Activated CD4-positive, alpha-beta T cell treated with anti-CD3 and anti-CD28 coated beads, Interleukin-2, Interleukin-4, amounts not matched to agents 100 ng/mL and 50 ng/mL, durations not matched to agents 16 hours and 8 hours (primary cell): ENCODE measurements around the gene GPR27.
A peak's percentile ranks its signal among the peaks of the same experiment; 100 is the strongest.

Source experiments
- DNase-seq: peaks from one replicate; pipeline ENCODE4 v3.0.0-alpha.2; 2020; ENCODE audit warnings: low spot score

Gene GPR27, protein sequence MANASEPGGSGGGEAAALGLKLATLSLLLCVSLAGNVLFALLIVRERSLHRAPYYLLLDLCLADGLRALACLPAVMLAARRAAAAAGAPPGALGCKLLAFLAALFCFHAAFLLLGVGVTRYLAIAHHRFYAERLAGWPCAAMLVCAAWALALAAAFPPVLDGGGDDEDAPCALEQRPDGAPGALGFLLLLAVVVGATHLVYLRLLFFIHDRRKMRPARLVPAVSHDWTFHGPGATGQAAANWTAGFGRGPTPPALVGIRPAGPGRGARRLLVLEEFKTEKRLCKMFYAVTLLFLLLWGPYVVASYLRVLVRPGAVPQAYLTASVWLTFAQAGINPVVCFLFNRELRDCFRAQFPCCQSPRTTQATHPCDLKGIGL

DNA sequence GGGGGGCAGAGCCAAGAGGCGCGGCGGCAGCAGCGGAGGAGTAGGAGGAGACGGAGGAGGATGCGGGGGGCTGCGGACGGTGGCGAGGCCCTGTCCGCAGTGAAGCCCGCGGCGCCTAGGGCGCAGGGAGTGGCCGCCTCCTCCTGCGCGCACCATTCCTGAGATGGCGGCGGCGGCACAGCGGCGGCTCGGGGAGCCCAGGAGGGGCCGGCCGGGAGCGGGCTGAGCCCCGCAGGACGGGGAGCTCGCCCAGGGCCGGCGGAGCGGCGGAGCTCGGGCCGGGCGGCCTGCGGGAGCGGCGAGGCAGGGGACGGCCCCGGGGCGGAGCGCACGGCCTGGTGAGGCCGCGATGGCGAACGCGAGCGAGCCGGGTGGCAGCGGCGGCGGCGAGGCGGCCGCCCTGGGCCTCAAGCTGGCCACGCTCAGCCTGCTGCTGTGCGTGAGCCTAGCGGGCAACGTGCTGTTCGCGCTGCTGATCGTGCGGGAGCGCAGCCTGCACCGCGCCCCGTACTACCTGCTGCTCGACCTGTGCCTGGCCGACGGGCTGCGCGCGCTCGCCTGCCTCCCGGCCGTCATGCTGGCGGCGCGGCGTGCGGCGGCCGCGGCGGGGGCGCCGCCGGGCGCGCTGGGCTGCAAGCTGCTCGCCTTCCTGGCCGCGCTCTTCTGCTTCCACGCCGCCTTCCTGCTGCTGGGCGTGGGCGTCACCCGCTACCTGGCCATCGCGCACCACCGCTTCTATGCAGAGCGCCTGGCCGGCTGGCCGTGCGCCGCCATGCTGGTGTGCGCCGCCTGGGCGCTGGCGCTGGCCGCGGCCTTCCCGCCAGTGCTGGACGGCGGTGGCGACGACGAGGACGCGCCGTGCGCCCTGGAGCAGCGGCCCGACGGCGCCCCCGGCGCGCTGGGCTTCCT, at the start of gene GPR27:
Gene GPR27 (plus strand): TSS at position 155 of the 909 bp plus-strand sequence. CDS start 195 bp downstream, at position 350.
- DNase-seq, result no peak

DNA sequence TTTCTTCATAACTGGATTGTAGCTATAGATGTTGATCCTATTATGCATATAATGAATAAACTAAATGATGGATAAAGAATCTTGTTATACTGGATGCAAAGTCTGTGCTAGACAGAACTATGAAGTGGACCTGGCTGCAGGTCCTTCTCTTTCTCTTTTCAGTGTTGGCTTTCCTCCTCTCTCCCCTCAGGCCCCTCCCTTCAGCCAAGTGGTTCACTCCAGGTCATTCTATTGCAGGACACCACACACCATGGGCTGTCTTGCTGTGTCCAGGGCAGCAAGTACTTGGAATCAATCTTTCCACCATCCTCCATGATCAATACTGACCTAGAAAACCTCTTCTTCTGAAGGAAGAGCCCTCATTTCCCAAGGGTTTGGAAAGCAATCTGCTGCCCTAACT, 48.7 kb upstream of the GPR27 start:
- DNase-seq, result no peak

DNA sequence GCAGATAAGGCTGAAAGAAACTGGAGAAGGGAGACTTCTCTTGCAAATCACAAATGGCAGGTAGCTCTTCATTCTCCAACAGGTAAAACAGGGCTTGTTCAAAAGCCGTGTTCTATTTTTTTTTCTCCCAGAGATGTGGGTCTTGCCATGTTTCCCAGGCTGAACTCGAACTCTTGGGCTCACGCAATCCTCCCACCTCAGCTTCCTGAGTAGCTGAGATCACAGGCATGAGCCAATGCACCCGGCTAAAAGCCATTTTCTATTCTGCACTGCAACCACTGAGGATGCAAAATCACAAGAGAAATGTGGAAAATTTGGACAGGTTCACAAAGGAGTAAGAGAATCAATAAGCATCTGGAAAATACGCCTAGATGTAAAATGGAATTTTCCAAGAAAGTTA, 48.0 kb upstream of the GPR27 start:
- no peak for DNase-seq

DNA sequence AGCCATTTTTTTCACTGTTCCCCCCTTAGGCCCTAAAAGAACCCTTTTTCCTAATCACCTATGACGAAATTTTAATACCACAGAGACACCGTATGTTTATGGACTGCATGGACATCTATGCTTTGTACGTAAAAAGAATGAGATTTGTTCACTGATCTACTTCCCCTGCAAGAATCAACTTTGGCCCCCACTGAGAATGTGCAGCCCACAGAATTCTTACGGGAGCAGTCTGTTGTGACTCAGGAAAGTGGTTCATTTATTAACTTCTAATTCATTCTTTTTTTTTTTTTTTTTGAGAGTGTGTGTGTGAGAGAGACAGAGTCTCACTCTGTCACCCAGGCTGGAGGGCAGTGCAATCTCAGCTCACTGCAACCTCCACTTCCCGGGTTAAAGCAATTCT, 46.1 kb upstream of the GPR27 start:
- no peak for DNase-seq

DNA sequence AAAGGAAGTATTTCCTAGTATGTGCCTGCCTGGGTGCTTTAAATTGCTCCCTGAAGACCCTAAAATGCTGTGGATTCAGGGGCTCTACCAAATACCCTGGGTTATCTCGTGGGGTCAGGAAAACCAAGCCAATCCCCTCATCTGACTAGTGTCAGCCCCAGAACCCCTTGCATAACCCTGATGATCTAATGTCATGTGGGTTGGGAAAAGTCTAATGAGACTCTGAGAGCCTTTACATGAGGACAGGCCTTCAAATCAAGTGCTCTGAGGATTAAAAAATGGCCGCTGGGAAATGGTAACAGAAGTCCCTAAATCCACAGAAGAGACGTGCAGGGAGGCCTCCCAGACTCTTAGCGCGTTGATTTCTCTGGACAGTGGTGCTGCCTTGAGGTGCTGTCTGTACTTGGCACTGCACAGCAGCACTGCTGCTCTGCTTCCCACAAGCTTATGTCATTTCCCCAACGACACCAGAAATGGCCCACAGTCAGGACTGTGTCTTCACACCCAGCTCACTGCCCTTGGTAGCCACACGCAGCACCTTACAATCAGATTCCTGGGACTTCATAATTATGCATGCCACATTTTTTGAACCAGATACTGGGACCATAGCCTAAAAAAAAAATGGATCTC, 45.1 kb upstream of the GPR27 start:
- no peak for DNase-seq

DNA sequence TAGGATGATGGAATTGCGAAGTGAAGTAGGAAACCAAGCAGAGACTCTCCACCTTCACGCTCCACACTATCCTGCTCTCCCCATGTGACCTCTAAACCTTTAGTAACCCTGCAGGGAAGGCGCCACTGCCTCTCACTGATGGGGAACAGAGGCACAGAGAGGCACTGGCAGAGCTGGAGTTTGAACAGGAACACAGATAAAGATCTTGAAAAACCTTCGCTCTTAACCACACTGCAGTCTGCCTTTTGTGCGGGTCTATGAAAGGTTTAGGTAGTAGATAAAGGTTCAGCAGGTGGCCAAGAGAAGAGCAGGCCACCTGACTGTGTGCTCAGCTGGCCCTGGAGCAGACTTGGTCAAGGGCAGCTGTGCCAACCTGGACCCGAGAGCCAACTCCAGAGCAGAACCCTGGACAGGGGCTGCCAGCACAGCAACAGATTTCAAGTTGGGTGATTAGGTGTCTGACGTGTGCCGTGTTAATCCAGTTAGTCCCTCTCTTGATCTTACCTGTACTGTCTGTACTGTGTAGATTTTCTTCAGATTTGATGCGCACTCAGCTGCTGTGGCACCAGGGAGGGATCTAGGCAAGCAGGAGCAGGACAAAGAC, 43.6 kb upstream of the GPR27 start:
- no peak for DNase-seq

DNA sequence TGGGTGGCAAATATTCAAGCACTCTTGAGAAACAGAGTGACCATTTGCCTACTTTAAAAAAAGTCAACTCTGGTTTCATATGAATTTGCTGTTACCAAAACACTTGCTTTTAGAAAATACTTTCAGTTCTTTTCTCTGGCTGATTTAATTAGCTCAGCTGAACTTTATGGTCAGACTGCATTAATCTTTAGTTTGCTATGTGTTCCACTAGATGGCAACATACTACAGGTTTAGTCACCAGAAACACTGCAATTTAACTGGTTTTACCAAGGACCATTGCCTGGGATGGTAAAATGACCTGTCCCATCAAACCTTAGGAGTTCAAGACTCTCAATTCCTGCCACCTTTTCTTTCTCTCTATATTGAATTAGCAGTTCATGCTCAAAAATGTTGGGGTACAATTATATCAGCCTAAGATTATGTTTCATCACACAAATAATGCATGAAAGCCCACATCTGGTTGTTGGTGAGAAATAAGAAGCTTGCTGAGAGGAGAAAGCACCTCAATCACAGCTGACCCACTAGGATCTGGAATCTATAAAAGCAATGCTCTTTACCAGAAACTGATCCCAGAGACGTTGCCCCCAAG, 42.7 kb upstream of the GPR27 start:
- peak; percentile 67 for DNase-seq

DNA sequence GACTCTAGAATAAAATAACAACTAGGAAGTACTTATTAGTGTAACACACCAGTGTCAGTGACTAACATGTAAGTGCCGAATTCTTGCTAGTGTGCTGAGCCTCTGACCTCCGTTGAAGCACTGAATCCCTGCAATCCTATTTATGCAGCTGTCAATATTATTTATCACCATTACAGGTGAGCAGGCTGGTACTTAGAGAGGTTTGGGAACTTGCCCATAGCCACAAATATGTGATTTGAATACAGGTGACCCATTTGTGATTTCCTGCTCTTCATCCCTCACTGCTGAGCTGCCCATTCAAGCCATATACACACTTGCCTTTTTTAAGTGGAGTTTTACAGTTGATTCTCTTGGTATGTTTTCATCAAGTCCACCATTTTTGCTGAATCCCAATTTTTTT, 40.6 kb upstream of the GPR27 start:
- DNase-seq, result no peak

DNA sequence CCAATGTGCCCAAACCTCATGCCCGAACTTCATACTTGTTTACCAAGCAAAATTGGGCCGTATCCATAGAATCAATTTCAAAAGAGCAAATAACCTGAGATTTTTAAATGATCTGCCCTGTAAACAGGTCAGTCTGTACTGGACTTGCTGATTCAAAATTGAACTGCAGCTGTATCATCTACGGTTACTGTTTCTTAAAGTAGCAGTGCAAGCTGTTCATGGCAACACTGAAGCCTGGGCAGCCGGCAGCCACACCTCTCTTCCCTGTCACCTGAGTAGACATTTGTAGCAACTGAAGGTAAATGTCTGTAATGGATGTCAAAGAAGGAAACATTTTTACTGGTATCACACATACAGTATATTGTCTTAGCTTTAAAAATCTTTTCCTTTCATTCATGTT, 39.1 kb upstream of the GPR27 start:
- no peak for DNase-seq

DNA sequence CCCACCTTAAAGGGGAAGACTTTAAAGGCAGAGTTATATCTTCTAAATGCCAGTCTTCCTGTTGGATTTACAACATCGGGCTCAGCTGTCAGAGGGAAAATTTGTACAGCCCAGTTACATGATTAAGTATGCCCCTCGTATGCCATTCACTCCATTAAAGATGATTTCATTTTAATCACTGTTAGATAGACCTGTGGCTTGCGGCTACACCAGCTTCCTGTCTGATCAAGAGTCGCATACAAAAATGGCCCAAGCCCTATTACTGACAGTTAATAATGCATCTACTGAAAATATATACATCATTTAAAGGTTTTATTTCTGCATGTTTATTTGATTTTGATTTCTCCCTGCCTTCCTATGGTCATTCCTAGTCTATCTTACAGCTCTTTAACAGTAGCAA, 35.6 kb upstream of the GPR27 start:
- DNase-seq, result no peak

DNA sequence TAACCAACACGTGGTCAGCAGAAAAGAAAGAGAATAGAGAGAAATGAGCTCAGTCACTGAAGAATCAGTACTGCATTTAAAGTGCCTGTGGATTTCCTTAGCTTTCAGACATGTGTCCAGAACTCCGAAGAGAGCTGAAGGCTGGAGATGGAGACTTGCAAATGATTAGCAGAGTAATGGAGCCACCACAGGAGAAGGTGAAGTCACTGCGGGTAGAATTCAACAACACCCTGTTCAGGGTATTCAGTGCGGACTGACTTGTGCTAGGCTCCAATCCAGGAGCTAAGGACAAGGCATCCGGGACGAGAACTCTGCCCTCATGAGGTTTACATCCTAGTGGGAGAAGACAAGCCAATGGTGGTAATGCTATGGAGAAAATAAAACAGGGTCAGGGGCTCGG, 32.7 kb upstream of the GPR27 start:
- DNase-seq, result no peak

DNA sequence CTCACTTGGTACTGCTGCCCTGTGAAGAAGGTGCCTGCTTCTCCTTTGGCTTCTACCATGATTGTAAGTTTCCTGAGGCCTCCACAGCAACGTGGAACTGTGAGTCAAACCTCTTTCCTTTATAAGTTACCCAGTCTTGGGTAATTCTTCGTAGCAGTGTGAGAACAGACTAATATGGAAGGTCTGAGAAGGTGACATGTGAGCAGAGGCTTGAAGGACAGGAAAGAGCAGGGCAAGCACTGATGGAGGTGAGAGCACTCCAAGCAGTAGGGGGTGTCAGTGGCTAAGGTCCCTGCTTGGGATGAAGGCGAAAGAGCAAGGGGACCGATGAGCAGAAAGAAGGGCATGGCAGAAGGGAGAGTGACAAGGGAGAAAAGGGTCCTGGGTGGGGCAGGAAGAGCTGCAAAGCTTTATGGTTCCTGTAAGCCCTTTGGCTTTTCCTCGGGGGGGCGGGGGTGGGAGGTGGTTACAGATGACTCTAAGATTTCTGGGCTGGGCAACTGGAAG, 32.0 kb upstream of the GPR27 start:
- DNase-seq, result no peak

DNA sequence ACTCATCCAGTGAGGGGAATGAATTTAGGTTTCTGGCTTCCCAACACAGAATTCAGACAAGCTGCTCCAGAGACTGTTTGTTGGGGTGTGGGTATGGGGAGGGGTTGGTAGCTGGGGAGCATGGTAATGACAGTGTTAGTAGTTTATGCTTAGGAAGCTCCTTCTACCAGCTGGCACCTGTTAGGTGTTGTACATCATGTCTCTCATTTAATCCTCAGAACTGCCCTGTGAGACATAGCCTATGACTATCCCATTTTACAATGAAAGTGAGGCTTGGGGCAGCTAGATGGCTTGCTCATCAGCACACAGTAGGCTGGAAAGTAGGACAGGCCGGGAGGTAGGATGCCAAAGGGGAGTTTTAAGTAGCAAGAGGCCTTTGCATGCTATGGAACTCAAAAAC, 31.0 kb upstream of the GPR27 start:
- no peak for DNase-seq

DNA sequence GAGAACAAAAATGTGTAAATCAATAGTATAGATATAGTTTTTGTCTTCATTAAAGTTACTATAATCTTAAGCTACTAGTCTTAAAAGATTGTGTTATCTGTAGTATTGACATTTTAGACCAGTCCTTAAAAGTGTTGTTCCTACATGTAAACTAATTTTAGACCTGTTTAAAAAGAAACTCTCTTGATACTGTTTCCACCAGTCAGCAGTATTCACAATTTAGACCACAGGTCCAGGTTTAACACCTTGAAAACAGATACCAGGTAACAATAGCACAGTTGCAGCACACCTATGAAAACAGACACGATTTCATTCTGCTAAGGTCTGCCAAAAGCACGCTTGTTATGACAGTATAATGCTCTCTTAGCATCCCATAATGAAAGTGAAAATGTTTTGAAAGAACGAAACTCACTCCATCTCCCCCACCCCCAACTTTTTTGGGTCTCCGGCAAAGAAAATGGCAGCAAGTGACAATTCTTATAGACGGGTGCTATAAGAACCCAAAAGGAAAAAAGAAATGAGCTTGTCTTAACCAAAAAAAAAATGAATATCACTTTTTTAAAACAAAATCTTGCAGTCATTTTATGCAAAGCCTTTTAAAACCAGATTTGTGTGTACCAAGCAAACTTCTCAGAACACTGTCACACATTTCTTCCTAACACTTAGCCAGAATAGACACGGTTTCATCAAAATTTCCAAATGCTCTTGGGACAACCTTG, 30.0 kb upstream of the GPR27 start:
- DNase-seq, result peak; percentile 79

DNA sequence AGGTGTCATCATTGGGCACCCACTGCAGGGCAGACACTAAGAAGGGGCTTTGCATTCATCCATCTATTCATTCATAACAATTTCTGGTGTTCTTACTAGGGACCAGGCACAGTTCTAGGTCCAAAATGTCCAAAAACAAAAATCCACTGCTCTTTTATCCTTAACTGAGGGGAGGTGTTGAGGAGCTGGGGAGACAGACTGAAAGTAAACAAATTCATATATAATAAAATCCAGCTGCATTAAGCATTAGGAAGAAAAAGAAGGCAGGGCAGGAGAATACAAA, 29.5 kb upstream of the GPR27 start:
- no peak for DNase-seq

DNA sequence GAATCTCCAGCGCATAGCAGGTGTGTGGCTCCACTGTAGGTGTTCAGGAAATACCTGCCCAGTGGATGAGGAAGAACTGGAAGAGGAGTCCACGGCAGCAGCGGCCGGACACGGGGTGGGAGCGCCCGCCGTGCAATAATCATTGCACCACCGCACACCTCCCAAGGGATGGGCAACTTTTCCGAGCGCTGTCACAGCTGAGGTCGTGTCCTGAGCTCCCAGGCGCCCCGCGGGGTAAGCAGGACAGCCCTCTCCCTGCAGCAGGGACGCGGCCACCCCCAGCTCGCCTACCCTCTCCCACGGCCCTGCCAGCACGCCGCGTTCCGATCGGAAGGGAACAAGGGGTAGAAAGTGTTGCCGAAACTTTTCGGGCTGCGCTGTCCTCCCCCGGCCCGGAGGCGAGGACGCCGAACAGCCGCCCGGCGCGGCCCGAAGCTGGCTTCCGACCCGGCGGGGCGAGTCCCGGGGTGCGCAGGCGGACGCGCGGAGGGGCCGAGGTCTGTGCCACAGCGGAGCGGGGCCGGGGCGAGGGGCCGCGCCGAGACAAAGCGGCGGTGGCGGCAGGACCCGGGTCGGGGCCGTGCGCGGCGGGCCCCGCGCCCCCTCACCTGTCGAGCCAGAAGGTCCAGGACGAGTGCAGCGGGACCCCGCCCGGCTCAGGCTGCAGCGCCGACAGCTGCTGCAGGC, 28.9 kb upstream of the GPR27 start:
- no peak for DNase-seq

DNA sequence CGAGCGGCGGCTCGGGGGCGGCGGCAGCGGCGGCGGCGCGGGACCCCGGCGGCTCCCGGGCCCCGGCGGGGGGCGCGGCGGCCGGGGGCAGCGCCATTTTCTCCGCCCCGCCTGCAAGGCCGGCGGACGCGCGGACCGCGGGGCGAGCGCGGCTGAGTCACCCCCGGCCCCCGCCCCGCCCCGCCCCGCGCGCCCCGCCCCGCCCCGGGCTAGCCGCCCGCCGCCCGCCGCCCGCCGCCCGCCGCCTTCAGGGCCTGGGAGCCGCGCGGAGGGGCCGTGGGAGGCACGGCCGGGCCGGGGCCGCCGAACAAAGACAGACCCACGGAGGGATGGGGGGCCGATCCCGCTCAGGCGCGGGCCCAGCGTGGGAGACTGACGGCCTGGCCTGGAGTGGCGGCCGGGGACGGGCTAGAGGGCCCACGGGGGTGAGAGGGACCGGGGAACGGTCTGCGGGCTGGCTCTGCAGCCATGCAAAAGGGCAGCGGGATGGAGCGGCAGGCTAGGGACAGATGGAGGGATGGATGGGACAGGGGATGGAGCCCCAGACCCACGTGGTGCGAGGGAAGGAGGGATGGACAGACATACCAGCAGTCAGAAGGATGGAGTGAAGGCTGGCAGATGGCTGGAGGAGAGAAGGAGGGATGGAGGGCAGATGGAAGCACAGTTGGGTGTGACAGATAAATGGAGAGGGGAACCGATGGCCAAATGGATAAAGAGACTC, 28.2 kb upstream of the GPR27 start, which contains the start of gene EIF4E3:
Gene EIF4E3 (minus strand): TSS at position 132 of the 721 bp plus-strand sequence. CDS start 35 bp downstream, at position 97.
- no peak for DNase-seq

DNA sequence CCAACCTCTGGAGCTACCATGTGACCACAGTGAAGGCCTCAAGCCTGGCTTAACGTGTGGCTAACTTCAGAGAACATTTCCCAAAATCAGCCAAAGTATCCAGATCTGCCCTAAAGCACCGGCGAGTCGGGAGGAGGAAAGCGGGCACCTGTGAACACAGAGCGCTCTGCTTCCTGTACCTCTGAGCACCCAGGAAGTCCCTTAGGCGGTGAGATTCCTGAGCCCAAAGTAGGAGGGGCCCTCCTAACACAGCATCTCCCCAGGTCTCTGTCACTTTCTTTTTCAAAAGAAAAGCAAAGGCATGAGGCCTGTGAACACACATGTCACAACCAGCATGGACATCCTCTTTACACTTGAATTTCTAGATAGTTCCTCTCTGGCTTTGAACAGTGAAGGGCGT, 27.5 kb upstream of the GPR27 start:
- DNase-seq, result peak; percentile 49

DNA sequence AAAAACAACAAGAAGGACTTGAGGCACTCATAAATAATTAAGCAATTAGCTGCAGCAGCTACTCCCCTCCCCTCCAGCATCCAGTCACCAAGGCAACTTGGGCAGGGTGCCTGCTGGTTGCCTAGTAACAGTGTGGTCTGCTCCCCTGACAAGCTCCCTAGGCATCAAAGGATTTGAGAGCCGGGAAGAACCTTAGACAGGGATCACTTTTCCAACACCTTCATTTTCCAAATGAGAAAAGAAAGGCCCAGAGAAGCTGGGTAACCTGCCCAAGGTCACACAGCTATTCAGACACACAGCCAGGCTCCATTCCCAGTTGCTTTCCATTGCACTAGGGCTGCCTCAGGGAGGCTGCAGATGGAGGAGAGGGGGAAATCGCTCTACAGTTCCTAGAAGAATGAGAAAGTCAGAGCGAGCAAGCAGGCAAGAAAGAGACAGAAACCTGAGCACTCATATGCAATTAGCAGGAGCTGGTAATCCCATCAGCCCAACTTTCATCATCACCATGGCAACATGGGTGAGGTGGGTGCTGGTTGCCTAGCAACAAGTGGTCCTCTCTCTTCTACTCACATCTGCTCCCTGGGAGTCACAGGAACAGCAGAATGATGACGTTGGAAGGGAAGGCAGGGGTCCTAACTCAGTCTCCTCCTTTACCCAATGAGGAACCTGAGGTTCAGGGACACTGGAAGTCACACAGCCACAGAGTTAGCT, 24.9 kb upstream of the GPR27 start:
- no peak for DNase-seq
